PFSK-1 (cell line): ENCODE measurements around the gene SULT2B1.

Experiments
- FOXP2 ChIP-seq: optimal IDR thresholded peaks from 2 replicates; pipeline ENCODE3; 2011; ENCODE audit warnings: borderline replicate concordance, control low read depth, inconsistent platforms; ENCODE audit not compliant: insufficient read depth; ENCODE audit errors: extremely low read length, extremely low read depth
- POLR2AphosphoS5 ChIP-seq: IDR thresholded peaks from 2 replicates; pipeline ENCODE4 v1.6.1; 2012; ENCODE audit warnings: low read depth, mild to moderate bottlenecking, control low read depth, low read length, moderate library complexity
- REST ChIP-seq, 2 experiments: IDR thresholded peaks; 2 replicates each; pipeline versions ENCODE4 v1.6.1 to v1.8.0; 2011 to 2012; ENCODE audit warnings: low read depth in 2 of 2, low read length in 2 of 2, control low read depth in 1 of 2, inconsistent platforms in 1 of 2, mild to moderate bottlenecking in 1 of 2, moderate library complexity in 1 of 2; ENCODE audit not compliant: insufficient read depth in 1 of 2
- SIN3A ChIP-seq: IDR thresholded peaks from 2 replicates; pipeline ENCODE4 v1.6.1; 2012; ENCODE audit warnings: mild to moderate bottlenecking, low read length, moderate library complexity, borderline replicate concordance; ENCODE audit not compliant: insufficient read depth
- TAF1 ChIP-seq: IDR thresholded peaks from 2 replicates; pipeline ENCODE4 v1.6.1; 2012; ENCODE audit warnings: low read length, control low read depth, borderline replicate concordance; ENCODE audit not compliant: insufficient read depth

The SULT2B1 gene

GRCh38 chr19:48530066-48530720, 21.8 kb upstream of the SULT2B1 start:
- TF ChIP-seq POLR2AphosphoS5: no peak
- no peak for TF ChIP-seq REST (IDR thresholded peaks at IDR 0.05; ENCODE audit: insufficient read depth in 1 of 2, low read depth in 2 of 2, low read length in 2 of 2)
- no peak for TF ChIP-seq TAF1
- TF ChIP-seq SIN3A: no peak
- TF ChIP-seq FOXP2: no peak

- TF ChIP-seq REST (IDR thresholded peaks at IDR 0.05; ENCODE audit: insufficient read depth in 1 of 2, low read depth in 2 of 2, low read length in 2 of 2) (no peak), SIN3A (no peak), FOXP2 (no peak), TAF1 (no peak), POLR2AphosphoS5 (no peak)
Measured at GRCh38 chr19:48530770-48531169, 21.2 kb upstream of the SULT2B1 start.

- TF ChIP-seq FOXP2: no peak
- no peak for TF ChIP-seq TAF1
- TF ChIP-seq SIN3A: no peak
- TF ChIP-seq REST (IDR thresholded peaks at IDR 0.05; ENCODE audit: insufficient read depth in 1 of 2, low read depth in 2 of 2, low read length in 2 of 2): no peak
- TF ChIP-seq POLR2AphosphoS5: no peak
Measured at GRCh38 chr19:48533770-48534169, 18.2 kb upstream of the SULT2B1 start.

- no peak for TF ChIP-seq POLR2AphosphoS5
- no peak for TF ChIP-seq TAF1
- TF ChIP-seq SIN3A: no peak
- TF ChIP-seq REST (IDR thresholded peaks at IDR 0.05; ENCODE audit: insufficient read depth in 1 of 2, low read depth in 2 of 2, low read length in 2 of 2): no peak
- no peak for TF ChIP-seq FOXP2
Measured at GRCh38 chr19:48537541-48537940, 14.4 kb upstream of the SULT2B1 start.

GRCh38 chr19:48539503-48540096, 12.4 kb upstream of the SULT2B1 start:
- TF ChIP-seq POLR2AphosphoS5: no peak
- TF ChIP-seq TAF1: no peak
- TF ChIP-seq SIN3A: no peak
- no peak for TF ChIP-seq FOXP2
- no peak for TF ChIP-seq REST (IDR thresholded peaks at IDR 0.05; ENCODE audit: insufficient read depth in 1 of 2, low read depth in 2 of 2, low read length in 2 of 2)
